ENCODE results near the gene MRPS27. TPM values are rescaled to one million over a fixed set of nuclear protein-coding genes. Genes with fewer than 3 reads are reported as not detected.

MRPS27 gene
- total RNA-seq, 1 experiment from 2014 or later, result 120 TPM

GRCh38 chr5:72293495-72294055 lies 26.5 kb downstream of the MRPS27 start:
- peak; percentile 69 for DNase-seq
- Histone ChIP-seq H3K4me2 (ENCODE audit: low read depth, low read length, poor library complexity, severe bottlenecking) (peak overlapping the region; percentile 61), H2AFZ (ENCODE audit: low read length) (no peak overlapping the region), H3K27ac (ENCODE audit: low read length) (peak overlapping the region; percentile 93), H3K4me3 (ENCODE audit: low read length) (0 out of 2 replicates have a peak overlapping the region, but pooled peaks have one; percentile 10), H3K27me3 (ENCODE audit: low read length) (no peaks in the 10 kb centered on the region), H4K20me1 (ENCODE audit: insufficient read depth, low read depth, low read length) (no peaks in the 10 kb centered on the region), H3K79me2 (ENCODE audit: low read length) (peaks cover 76% of the 10 kb centered on the region), H3K4me1 (ENCODE audit: low read length) (peaks cover 99% of the 10 kb centered on the region), H3K36me3 (ENCODE audit: insufficient read depth, low read length) (peaks cover 36% of the 10 kb centered on the region; the same call in 1 of the 2 replicates), H3K9ac (ENCODE audit: low read length) (peak overlapping the region; percentile 41), H3K9me3 (ENCODE audit: low read length) (no peaks in the 10 kb centered on the region), H3K9me2 (replicated peaks; ENCODE audit: insufficient read depth, low read length) (no peaks in the 10 kb centered on the region)

GRCh38 chr5:72292411-72292810 lies 27.6 kb downstream of the MRPS27 start:
- H3K27me3 ChIP-seq (ENCODE audit: low read length), result no peaks in the 10 kb centered on the region
- peaks cover 39% of the 10 kb centered on the region; the same call in 1 of the 2 replicates for H3K36me3 ChIP-seq (ENCODE audit: insufficient read depth, low read length)
- H3K4me1 ChIP-seq (ENCODE audit: low read length), result peaks cover 88% of the 10 kb centered on the region
- peaks cover 78% of the 10 kb centered on the region for H3K79me2 ChIP-seq (ENCODE audit: low read length)
- DNase-seq, result no peak
- H3K9me2 ChIP-seq (replicated peaks; ENCODE audit: insufficient read depth, low read length), result no peaks in the 10 kb centered on the region
- H4K20me1 ChIP-seq (ENCODE audit: insufficient read depth, low read depth, low read length), result no peaks in the 10 kb centered on the region
- peak overlapping the region; percentile 61 for H3K4me2 ChIP-seq (ENCODE audit: low read depth, low read length, poor library complexity, severe bottlenecking)
- H3K27ac ChIP-seq (ENCODE audit: low read length), result peak overlapping the region; percentile 93
- peak overlapping the region; percentile 52 for H3K9ac ChIP-seq (ENCODE audit: low read length)
- no peaks in the 10 kb centered on the region for H3K9me3 ChIP-seq (ENCODE audit: low read length)
- 0 out of 2 replicates have a peak overlapping the region, but pooled peaks have one; percentile 1 for H3K4me3 ChIP-seq (ENCODE audit: low read length)
- no peak overlapping the region for H2AFZ ChIP-seq (ENCODE audit: low read length)

DNA sequence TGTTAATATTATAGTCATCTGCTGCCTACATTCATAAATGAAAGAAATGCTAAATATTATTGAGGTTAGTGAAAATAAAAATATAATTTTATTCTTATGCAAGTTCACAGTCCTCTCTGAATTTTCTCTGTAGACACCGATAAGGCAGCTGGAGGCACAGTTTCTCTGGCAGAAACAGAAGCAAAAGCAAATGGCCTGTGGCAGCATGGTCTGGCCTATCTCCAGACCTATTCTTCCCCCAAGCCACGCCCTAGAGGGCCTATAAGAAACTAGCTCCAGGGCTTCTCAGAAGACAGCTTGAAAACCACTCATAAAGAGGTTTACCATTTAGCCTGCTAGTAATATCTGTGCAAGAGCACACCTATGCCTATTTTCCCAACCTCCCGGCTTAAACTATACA lies 28.4 kb downstream of the MRPS27 start:
- Histone ChIP-seq H3K4me3 (ENCODE audit: low read length) (0 out of 2 replicates have a peak overlapping the region, but pooled peaks have one; percentile 35), H3K4me2 (ENCODE audit: low read depth, low read length, poor library complexity, severe bottlenecking) (peak overlapping the region; percentile 52), H3K9me3 (ENCODE audit: low read length) (no peaks in the 10 kb centered on the region), H2AFZ (ENCODE audit: low read length) (no peak overlapping the region), H4K20me1 (ENCODE audit: insufficient read depth, low read depth, low read length) (no peaks in the 10 kb centered on the region), H3K9ac (ENCODE audit: low read length) (peak overlapping the region; percentile 60), H3K9me2 (replicated peaks; ENCODE audit: insufficient read depth, low read length) (no peaks in the 10 kb centered on the region), H3K27ac (ENCODE audit: low read length) (peak overlapping the region; percentile 93), H3K27me3 (ENCODE audit: low read length) (no peaks in the 10 kb centered on the region), H3K36me3 (ENCODE audit: insufficient read depth, low read length) (peaks cover 32% of the 10 kb centered on the region; the same call in 1 of the 2 replicates), H3K4me1 (ENCODE audit: low read length) (peaks cover 86% of the 10 kb centered on the region), H3K79me2 (ENCODE audit: low read length) (peaks cover 75% of the 10 kb centered on the region)
- DNase-seq, result peak; percentile 71

DNA sequence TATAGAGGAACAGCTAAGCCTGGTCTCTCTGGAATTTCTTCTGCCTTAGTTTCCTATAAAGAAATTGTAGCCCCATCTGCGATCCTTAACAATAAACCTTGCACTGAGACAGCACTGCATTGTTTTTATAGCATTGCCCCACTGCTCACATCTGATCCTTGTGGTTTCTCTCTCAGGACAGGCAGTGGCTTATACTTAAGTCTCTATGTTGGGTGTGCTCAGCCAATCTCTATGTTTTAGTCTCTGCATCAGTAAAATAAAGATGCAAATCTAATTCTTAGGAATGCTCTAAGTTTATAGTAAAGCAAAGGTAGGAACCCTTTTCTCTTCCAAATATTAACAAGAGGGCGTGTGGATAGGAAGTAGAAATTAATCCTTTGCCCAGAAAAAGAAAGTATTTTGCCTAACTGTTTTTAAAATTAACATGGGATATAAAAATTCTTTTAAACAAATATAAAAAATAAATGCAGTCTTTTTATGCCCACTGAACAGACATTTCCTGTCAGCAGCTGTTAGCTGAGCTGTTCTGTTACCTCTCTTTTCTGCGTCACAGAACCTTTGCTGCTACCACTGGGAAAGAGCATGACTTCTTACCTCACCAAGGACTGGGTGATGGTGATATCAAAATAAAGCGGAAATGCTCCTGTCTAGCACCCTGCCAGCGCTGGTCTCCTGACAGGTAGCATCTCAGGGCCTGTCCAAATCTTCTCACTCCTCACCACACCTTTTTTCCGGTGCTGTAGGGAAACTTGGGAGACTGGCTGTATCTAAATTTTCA lies 29.5 kb downstream of the MRPS27 start:
- H2AFZ ChIP-seq (ENCODE audit: low read length), result no peak overlapping the region
- H3K9ac ChIP-seq (ENCODE audit: low read length), result peak overlapping the region; percentile 60
- H3K79me2 ChIP-seq (ENCODE audit: low read length), result peaks cover 72% of the 10 kb centered on the region
- no peaks in the 10 kb centered on the region for H3K9me2 ChIP-seq (replicated peaks; ENCODE audit: insufficient read depth, low read length)
- peak overlapping the region; percentile 35; the same call in 1 of the 2 replicates for H3K4me3 ChIP-seq (ENCODE audit: low read length)
- peak overlapping the region; percentile 52 for H3K4me2 ChIP-seq (ENCODE audit: low read depth, low read length, poor library complexity, severe bottlenecking)
- H3K27me3 ChIP-seq (ENCODE audit: low read length), result no peaks in the 10 kb centered on the region
- no peaks in the 10 kb centered on the region for H4K20me1 ChIP-seq (ENCODE audit: insufficient read depth, low read depth, low read length)
- peaks cover 31% of the 10 kb centered on the region; the same call in 1 of the 2 replicates for H3K36me3 ChIP-seq (ENCODE audit: insufficient read depth, low read length)
- peaks cover 86% of the 10 kb centered on the region for H3K4me1 ChIP-seq (ENCODE audit: low read length)
- DNase-seq, result peak; percentile 86
- H3K9me3 ChIP-seq (ENCODE audit: low read length), result no peaks in the 10 kb centered on the region
- H3K27ac ChIP-seq (ENCODE audit: low read length), result peak overlapping the region; percentile 93

DNA sequence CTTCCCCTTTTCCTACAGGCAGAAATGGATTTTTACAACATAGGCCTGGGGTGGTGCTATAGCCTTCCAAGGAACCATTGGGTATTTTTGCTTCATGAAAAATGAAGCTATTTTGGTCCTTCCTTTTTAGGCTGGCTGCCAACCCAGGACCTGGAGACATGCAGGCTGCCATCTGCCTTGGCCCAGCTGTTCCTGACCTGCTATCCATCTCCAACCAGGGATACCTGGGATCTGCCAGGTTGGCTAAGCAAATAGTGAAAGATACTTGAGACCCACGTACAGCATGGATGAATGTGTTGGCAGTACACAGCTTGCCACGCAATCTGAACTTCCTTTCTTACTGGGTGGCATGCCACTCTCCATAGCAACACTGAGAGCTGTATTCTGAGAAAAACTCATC lies 31.1 kb downstream of the MRPS27 start:
- DNase-seq, result no peak
- peaks cover 82% of the 10 kb centered on the region for H3K4me1 ChIP-seq (ENCODE audit: low read length)
- no peaks in the 10 kb centered on the region for H3K27me3 ChIP-seq (ENCODE audit: low read length)
- no peak overlapping the region for H3K4me3 ChIP-seq (ENCODE audit: low read length)
- no peak overlapping the region for H2AFZ ChIP-seq (ENCODE audit: low read length)
- no peaks in the 10 kb centered on the region for H3K9me2 ChIP-seq (replicated peaks; ENCODE audit: insufficient read depth, low read length)
- peaks cover 71% of the 10 kb centered on the region for H3K79me2 ChIP-seq (ENCODE audit: low read length)
- no peak overlapping the region for H3K9ac ChIP-seq (ENCODE audit: low read length)
- H3K9me3 ChIP-seq (ENCODE audit: low read length), result no peaks in the 10 kb centered on the region
- peak overlapping the region; percentile 93 for H3K27ac ChIP-seq (ENCODE audit: low read length)
- no peaks in the 10 kb centered on the region for H4K20me1 ChIP-seq (ENCODE audit: insufficient read depth, low read depth, low read length)
- no peak overlapping the region for H3K4me2 ChIP-seq (ENCODE audit: low read depth, low read length, poor library complexity, severe bottlenecking)
- H3K36me3 ChIP-seq (ENCODE audit: insufficient read depth, low read length), result peaks cover 20% of the 10 kb centered on the region; the same call in 1 of the 2 replicates

DNA sequence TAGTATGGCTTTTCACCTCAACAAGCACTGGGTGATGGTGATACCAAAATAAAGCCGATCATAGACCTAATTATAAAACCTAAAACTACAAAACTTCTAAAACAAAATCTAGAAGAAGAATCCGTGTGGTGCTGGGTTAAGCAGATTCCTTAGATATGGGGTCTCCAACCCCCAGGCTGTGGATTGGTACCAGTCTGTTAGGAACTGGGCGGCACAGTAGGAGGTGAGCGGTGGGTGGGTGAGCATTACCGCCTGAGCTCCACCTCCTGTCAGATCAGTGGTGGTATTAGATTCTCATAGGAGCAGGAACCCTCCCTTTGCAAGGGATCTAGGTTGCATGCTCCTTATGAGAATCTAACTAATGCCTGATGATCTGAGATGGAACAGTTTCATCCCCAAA lies 33.2 kb downstream of the MRPS27 start:
- Histone ChIP-seq H3K4me2 (ENCODE audit: low read depth, low read length, poor library complexity, severe bottlenecking) (no peak overlapping the region), H3K27me3 (ENCODE audit: low read length) (no peaks in the 10 kb centered on the region), H3K4me1 (ENCODE audit: low read length) (peaks cover 66% of the 10 kb centered on the region), H3K9me3 (ENCODE audit: low read length) (no peaks in the 10 kb centered on the region), H3K9ac (ENCODE audit: low read length) (no peak overlapping the region), H3K36me3 (ENCODE audit: insufficient read depth, low read length) (peaks cover 31% of the 10 kb centered on the region), H3K9me2 (replicated peaks; ENCODE audit: insufficient read depth, low read length) (no peaks in the 10 kb centered on the region), H3K27ac (ENCODE audit: low read length) (peak overlapping the region; percentile 83), H2AFZ (ENCODE audit: low read length) (no peak overlapping the region), H3K4me3 (ENCODE audit: low read length) (no peak overlapping the region), H4K20me1 (ENCODE audit: insufficient read depth, low read depth, low read length) (no peaks in the 10 kb centered on the region), H3K79me2 (ENCODE audit: low read length) (peaks cover 63% of the 10 kb centered on the region)
- DNase-seq, result no peak

GRCh38 chr5:72285424-72285821 lies 34.6 kb downstream of the MRPS27 start:
- Histone ChIP-seq H3K27me3 (ENCODE audit: low read length) (no peaks in the 10 kb centered on the region), H3K9me2 (replicated peaks; ENCODE audit: insufficient read depth, low read length) (no peaks in the 10 kb centered on the region), H3K9me3 (ENCODE audit: low read length) (no peaks in the 10 kb centered on the region), H2AFZ (ENCODE audit: low read length) (no peak overlapping the region), H3K79me2 (ENCODE audit: low read length) (peaks cover 76% of the 10 kb centered on the region), H3K27ac (ENCODE audit: low read length) (peak overlapping the region; percentile 83), H3K4me1 (ENCODE audit: low read length) (peaks cover 56% of the 10 kb centered on the region), H3K4me2 (ENCODE audit: low read depth, low read length, poor library complexity, severe bottlenecking) (peak overlapping the region; percentile 52), H4K20me1 (ENCODE audit: insufficient read depth, low read depth, low read length) (no peaks in the 10 kb centered on the region), H3K36me3 (ENCODE audit: insufficient read depth, low read length) (peaks cover 33% of the 10 kb centered on the region), H3K9ac (ENCODE audit: low read length) (peak overlapping the region; percentile 24), H3K4me3 (ENCODE audit: low read length) (0 out of 2 replicates have a peak overlapping the region, but pooled peaks have one; percentile 4)
- no peak for DNase-seq
